Measurements from ENCODE around the gene GRIK3. TPM values are rescaled to one million over a fixed set of nuclear protein-coding genes. Genes with fewer than 3 reads are reported as not detected.

The GRIK3 gene
- total RNA-seq, 4 donors from 2014 or later, result 0.75 to 9.8 (median 1.2) TPM

- WGBS, 2 donors (ENCODE audit: low coverage in 1 of 2), result 46 to 55% methylated on average over 4 to 7 of the region's 7 CpGs
- H3K27me3 ChIP-seq, result peaks cover 6% of the 10 kb centered on the region
- no peak overlapping the region for H3K27ac ChIP-seq
- no peaks in the 10 kb centered on the region for H3K9me3 ChIP-seq
- no peaks in the 10 kb centered on the region for H3K4me1 ChIP-seq
- H3K36me3 ChIP-seq, result no peaks in the 10 kb centered on the region
- no peak for TF ChIP-seq CTCF (IDR thresholded peaks at IDR 0.05)
- no peak for TF ChIP-seq POLR2AphosphoS5 (IDR thresholded peaks at IDR 0.05)
- TF ChIP-seq POLR2A (IDR thresholded peaks at IDR 0.05), result no peak
- no peak for TF ChIP-seq EP300 (IDR thresholded peaks at IDR 0.05; ENCODE audit: low read depth)
- in situ Hi-C loops (cut with MboI; ENCODE audit: low pct_ligation_motif_present in 1 of 4, low pct_unique_long_range_greater_than_20kb in 1 of 4, low sequenced_read_pairs in 3 of 4), result no loop called here
- no peak for DNase-seq
- intact Hi-C loops (cut with DNase I; ENCODE audit: low total_unique reads), result no loop called here
- no peak overlapping the region for H3K4me3 ChIP-seq
These were observed 191.9 kb downstream of the GRIK3 start for GRCh38 chr1:36842448-36842847.

GRCh38 chr1:36839485-36839884 lies 194.8 kb downstream of the GRIK3 start:
- intact Hi-C loops (cut with DNase I; ENCODE audit: low total_unique reads), result no loop called here
- WGBS, 2 donors (ENCODE audit: low coverage in 1 of 2), result 69 to 75% methylated on average over 2 of the region's 2 CpGs
- H3K27me3 ChIP-seq, result peaks cover 6% of the 10 kb centered on the region

GRCh38 chr1:36838888-36839287 lies 195.4 kb downstream of the GRIK3 start:
- no peak overlapping the region for H3K27ac ChIP-seq
- H3K27me3 ChIP-seq, result peaks cover 6% of the 10 kb centered on the region
- no peak for TF ChIP-seq EP300 (IDR thresholded peaks at IDR 0.05; ENCODE audit: low read depth)
- no peak for TF ChIP-seq POLR2A (IDR thresholded peaks at IDR 0.05)
- no peak for TF ChIP-seq CTCF (IDR thresholded peaks at IDR 0.05)
- no peak for TF ChIP-seq POLR2AphosphoS5 (IDR thresholded peaks at IDR 0.05)
- WGBS, 2 donors (ENCODE audit: low coverage in 1 of 2), result 45% methylated on average over 8 of the region's 8 CpGs; no CpG with 5 or more reads in 1 of the 2 donors
- in situ Hi-C loops (cut with MboI; ENCODE audit: low pct_ligation_motif_present in 1 of 4, low pct_unique_long_range_greater_than_20kb in 1 of 4, low sequenced_read_pairs in 3 of 4), result no loop called here
- H3K36me3 ChIP-seq, result no peaks in the 10 kb centered on the region
- no peak overlapping the region for H3K4me3 ChIP-seq
- H3K4me1 ChIP-seq, result no peaks in the 10 kb centered on the region
- intact Hi-C loops (cut with DNase I; ENCODE audit: low total_unique reads), result no loop called here
- no peaks in the 10 kb centered on the region for H3K9me3 ChIP-seq
- no peak for DNase-seq

More at GRCh38 chr1:36839485-36839884, 194.8 kb downstream of the GRIK3 start:
- no peaks in the 10 kb centered on the region for H3K4me1 ChIP-seq
- no peak overlapping the region for H3K4me3 ChIP-seq
- no peak for DNase-seq
- no peaks in the 10 kb centered on the region for H3K36me3 ChIP-seq
- TF ChIP-seq POLR2A (IDR thresholded peaks at IDR 0.05) (no peak), POLR2AphosphoS5 (IDR thresholded peaks at IDR 0.05) (no peak), EP300 (IDR thresholded peaks at IDR 0.05; ENCODE audit: low read depth) (no peak), CTCF (IDR thresholded peaks at IDR 0.05) (no peak)
- in situ Hi-C loops (cut with MboI; ENCODE audit: low pct_ligation_motif_present in 1 of 4, low pct_unique_long_range_greater_than_20kb in 1 of 4, low sequenced_read_pairs in 3 of 4), result no loop called here
- no peaks in the 10 kb centered on the region for H3K9me3 ChIP-seq
- H3K27ac ChIP-seq, result no peak overlapping the region

GRCh38 chr1:36836916-36837315 lies 197.4 kb downstream of the GRIK3 start:
- no peaks in the 10 kb centered on the region for H3K4me1 ChIP-seq
- H3K9me3 ChIP-seq, result no peaks in the 10 kb centered on the region
- intact Hi-C loops (cut with DNase I; ENCODE audit: low total_unique reads) (no loop called here), in situ Hi-C loops (cut with MboI; ENCODE audit: low pct_ligation_motif_present in 1 of 4, low pct_unique_long_range_greater_than_20kb in 1 of 4, low sequenced_read_pairs in 3 of 4) (no loop called here)
- 0 to 38% methylated on average over 1 to 3 of the region's 3 CpGs for WGBS, 2 donors (ENCODE audit: low coverage in 1 of 2)
- DNase-seq, result no peak
- H3K27me3 ChIP-seq, result peaks cover 6% of the 10 kb centered on the region
- TF ChIP-seq EP300 (IDR thresholded peaks at IDR 0.05; ENCODE audit: low read depth) (no peak), POLR2AphosphoS5 (IDR thresholded peaks at IDR 0.05) (no peak), POLR2A (IDR thresholded peaks at IDR 0.05) (no peak), CTCF (IDR thresholded peaks at IDR 0.05) (no peak)
- no peaks in the 10 kb centered on the region for H3K36me3 ChIP-seq
- no peak overlapping the region for H3K4me3 ChIP-seq
- no peak overlapping the region for H3K27ac ChIP-seq
